Liver (tissue), 9 donors: Measurements from ENCODE around the gene ARHGAP12. TPM values are rescaled to one million over a fixed set of nuclear protein-coding genes. Genes with fewer than 3 reads are reported as not detected.

Experiments used
- DNase-seq: peaks from one replicate; pipeline ENCODE4 v3.0.0-alpha.2; 2017; ENCODE audit warnings: low spot score
- H3K27ac ChIP-seq, 2 donors: one replicate each; pipeline ENCODE4 v1.7.0; 2013; ENCODE audit warnings: inconsistent platforms in 2 of 2, low read length in 2 of 2, control low read depth in 1 of 2, low read depth in 1 of 2, mild to moderate bottlenecking in 1 of 2
- H3K27me3 ChIP-seq, 4 donors: one replicate each; pipeline versions ENCODE4 v1.6.1 to v1.7.0; 2013; ENCODE audit warnings: low read length in 3 of 4, inconsistent platforms in 1 of 4, mild to moderate bottlenecking in 1 of 4, moderate library complexity in 1 of 4; ENCODE audit not compliant: control insufficient read depth in 4 of 4, insufficient read depth in 4 of 4
- H3K36me3 ChIP-seq, 4 donors: one replicate each; pipeline versions ENCODE4 v1.6.1 to v1.7.0; 2013; ENCODE audit warnings: low read length in 3 of 4, mild to moderate bottlenecking in 3 of 4, low read depth in 1 of 4, moderate library complexity in 1 of 4; ENCODE audit not compliant: control insufficient read depth in 4 of 4, insufficient read depth in 3 of 4
- H3K4me1 ChIP-seq, 4 donors: one replicate each; pipeline versions ENCODE4 v1.6.1 to v1.7.0; 2013; ENCODE audit warnings: low read length in 3 of 4, mild to moderate bottlenecking in 3 of 4, moderate library complexity in 1 of 4; ENCODE audit not compliant: control insufficient read depth in 4 of 4, insufficient read depth in 4 of 4
- H3K4me3 ChIP-seq, 3 donors: one replicate each; pipeline versions ENCODE4 v1.6.1 to v1.7.0; 2013; ENCODE audit warnings: low read length in 3 of 3, control low read depth in 1 of 3, low read depth in 1 of 3, mild to moderate bottlenecking in 1 of 3
- H3K9ac ChIP-seq, 2 donors: one replicate each; pipeline ENCODE4 v1.7.0; 2013; ENCODE audit warnings: low read length in 2 of 2, mild to moderate bottlenecking in 2 of 2, moderate library complexity in 2 of 2, control low read depth in 1 of 2, low read depth in 1 of 2
- H3K9me3 ChIP-seq, 4 donors: one replicate each; pipeline versions ENCODE4 v1.6.1 to v1.7.0; 2013; ENCODE audit warnings: low read length in 3 of 4; ENCODE audit not compliant: control insufficient read depth in 4 of 4
- ATF3 ChIP-seq: IDR thresholded peaks from 2 replicates; pipeline ENCODE4 v1.6.1; 2016; ENCODE audit warnings: antibody characterized with exemption
- EGR1 ChIP-seq, 2 donors: IDR thresholded peaks; 2 replicates each; pipeline ENCODE4 v1.6.1; 2016 to 2018; ENCODE audit warnings: antibody characterized with exemption in 2 of 2, low read depth in 2 of 2
- FOXA1 ChIP-seq: IDR thresholded peaks from 2 replicates; pipeline ENCODE4 v1.6.1; 2016; ENCODE audit warnings: antibody characterized with exemption
- FOXA2 ChIP-seq: IDR thresholded peaks from 2 replicates; pipeline ENCODE4 v1.6.1; 2016; ENCODE audit warnings: antibody characterized with exemption
- GABPA ChIP-seq, 2 donors: IDR thresholded peaks in 1 of 2; conservative IDR thresholded peaks in 1 of 2; 2 replicates each; pipeline ENCODE4 v1.6.1; 2016; ENCODE audit warnings: antibody characterized with exemption in 2 of 2, mild to moderate bottlenecking in 1 of 2, moderate library complexity in 1 of 2
- HNF4A ChIP-seq, 2 donors: conservative IDR thresholded peaks; 2 replicates each; pipeline ENCODE4 v1.6.1; 2016; ENCODE audit warnings: antibody characterized with exemption in 2 of 2, mild to moderate bottlenecking in 2 of 2
- HNF4G ChIP-seq: IDR thresholded peaks from 2 replicates; pipeline ENCODE4 v1.6.1; 2016; ENCODE audit warnings: antibody characterized with exemption
- JUND ChIP-seq, 2 donors: IDR thresholded peaks; 2 replicates each; pipeline ENCODE4 v1.6.1; 2016; ENCODE audit warnings: antibody characterized with exemption in 2 of 2
- MAX ChIP-seq: IDR thresholded peaks from 2 replicates; pipeline ENCODE4 v1.6.1; 2016; ENCODE audit warnings: antibody characterized with exemption
- RAD21 ChIP-seq, 2 donors: IDR thresholded peaks; 2 replicates each; pipeline ENCODE4 v1.6.1; 2016; ENCODE audit warnings: antibody characterized with exemption in 2 of 2, mild to moderate bottlenecking in 2 of 2
- RXRA ChIP-seq, 2 donors: IDR thresholded peaks; 2 replicates each; pipeline ENCODE4 v1.6.1; 2017 to 2018; ENCODE audit warnings: antibody characterized with exemption in 2 of 2, mild to moderate bottlenecking in 1 of 2
- SP1 ChIP-seq: IDR thresholded peaks from 2 replicates; pipeline ENCODE4 v1.6.1; 2018; ENCODE audit warnings: antibody characterized with exemption, mild to moderate bottlenecking
- TAF1 ChIP-seq: conservative IDR thresholded peaks from 2 replicates; pipeline ENCODE4 v1.6.1; 2016; ENCODE audit warnings: antibody characterized with exemption, mild to moderate bottlenecking
- YY1 ChIP-seq: IDR thresholded peaks from 2 replicates; pipeline ENCODE4 v1.6.1; 2016; ENCODE audit warnings: antibody characterized with exemption, mild to moderate bottlenecking
- ZBTB33 ChIP-seq: IDR thresholded peaks from 2 replicates; pipeline ENCODE4 v1.6.1; 2016; ENCODE audit warnings: antibody characterized with exemption
- WGBS: extraction: QIAGEN DNeasy Blood & Tissue Kit; methylation state at CpG from one replicate; pipeline ENCODE4 v1.1.7; 2013; 5-methylcytosine and 5-hydroxymethylcytosine counted together
- polyA plus RNA-seq, 2 donors: library from polyadenylated mRNA; stranded (reverse) in 1 of 2; unstranded in 1 of 2; fragments of 200-250 nt in 1 of 2; fragments of >200 nt in 1 of 2; fragmentation: Nextera tagmentation in 1 of 2; extraction: Ambion mirVana in 1 of 2; gene quantifications; one replicate each; pipeline versions ENCODE4 v1.2.1 to v1.2.3, GENCODE V29; 2013 to 2015
- total RNA-seq, 2 donors: library from RNA; depleted of rRNA; stranded (reverse); fragments of >200 nt; gene quantifications; one replicate each; pipeline ENCODE4 v1.2.3, GENCODE V29; 2014
- TF ChIP-seq, protein P1 (sequence below): IDR thresholded peaks from 2 replicates; pipeline ENCODE4 v1.6.1; 2016; ENCODE audit warnings: antibody characterized with exemption, mild to moderate bottlenecking
- TF ChIP-seq, protein P2 (sequence below): fragments of 150-350 bp; IDR thresholded peaks from 2 replicates; pipeline ENCODE4 v1.5.1; 2017; ENCODE audit warnings: improper control_type of control experiment, low read depth, low read length; ENCODE audit not compliant: missing input control
- donor health status: healthy.
- donor health status: healthy.
- donor health status: healthy.
- donor health status: healthy.
- donor health status: healthy.

ARHGAP12 gene
- total and polyA plus RNA-seq, 4 donors = 7.0 to 29.1 (median 12.3) TPM

DNA sequence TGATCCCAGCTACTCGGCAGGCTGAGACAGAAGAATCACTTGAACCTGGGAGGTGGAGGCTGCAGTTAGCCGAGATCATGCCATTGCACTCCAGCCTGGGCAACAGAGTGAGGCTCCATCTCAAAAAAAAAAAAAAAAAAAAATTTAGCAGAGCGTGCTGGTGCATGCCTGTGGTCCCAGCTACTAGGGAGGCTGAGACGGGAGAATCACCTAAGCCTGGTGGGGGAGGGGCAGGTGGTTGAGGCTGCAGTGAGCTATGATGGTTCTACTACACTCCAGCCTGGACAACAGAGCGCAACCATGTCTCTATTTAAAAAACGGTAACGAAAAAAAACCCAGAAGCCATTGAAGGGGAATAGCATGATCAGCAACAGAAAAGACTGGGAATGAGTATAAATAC lies 89.9 kb downstream of the ARHGAP12 start:
- H3K9me3 ChIP-seq = no peaks in the 10 kb centered on the region
- WGBS = 95% methylated on average over 7 of the region's 7 CpGs

More for the DNA sequence above, 89.9 kb downstream of the ARHGAP12 start:
- no peak overlapping the region for H3K9ac ChIP-seq
- H3K4me1 ChIP-seq = peaks cover 0 to 2% (median 0%) of the 10 kb centered on the region in 4 donors
- no peak for DNase-seq
- H3K27me3 ChIP-seq = no peaks in the 10 kb centered on the region
- no peak overlapping the region for H3K4me3 ChIP-seq
- no peak for TF ChIP-seq SP1
- TF ChIP-seq RXRA (IDR thresholded peaks at IDR 0.05) = no peak
- TF ChIP-seq RAD21 (IDR thresholded peaks at IDR 0.05) = no peak
- TF ChIP-seq ZBTB33 = no peak
- TF ChIP-seq HNF4A (conservative IDR thresholded peaks at IDR 0.05) = no peak
- TF ChIP-seq, protein P1, sequence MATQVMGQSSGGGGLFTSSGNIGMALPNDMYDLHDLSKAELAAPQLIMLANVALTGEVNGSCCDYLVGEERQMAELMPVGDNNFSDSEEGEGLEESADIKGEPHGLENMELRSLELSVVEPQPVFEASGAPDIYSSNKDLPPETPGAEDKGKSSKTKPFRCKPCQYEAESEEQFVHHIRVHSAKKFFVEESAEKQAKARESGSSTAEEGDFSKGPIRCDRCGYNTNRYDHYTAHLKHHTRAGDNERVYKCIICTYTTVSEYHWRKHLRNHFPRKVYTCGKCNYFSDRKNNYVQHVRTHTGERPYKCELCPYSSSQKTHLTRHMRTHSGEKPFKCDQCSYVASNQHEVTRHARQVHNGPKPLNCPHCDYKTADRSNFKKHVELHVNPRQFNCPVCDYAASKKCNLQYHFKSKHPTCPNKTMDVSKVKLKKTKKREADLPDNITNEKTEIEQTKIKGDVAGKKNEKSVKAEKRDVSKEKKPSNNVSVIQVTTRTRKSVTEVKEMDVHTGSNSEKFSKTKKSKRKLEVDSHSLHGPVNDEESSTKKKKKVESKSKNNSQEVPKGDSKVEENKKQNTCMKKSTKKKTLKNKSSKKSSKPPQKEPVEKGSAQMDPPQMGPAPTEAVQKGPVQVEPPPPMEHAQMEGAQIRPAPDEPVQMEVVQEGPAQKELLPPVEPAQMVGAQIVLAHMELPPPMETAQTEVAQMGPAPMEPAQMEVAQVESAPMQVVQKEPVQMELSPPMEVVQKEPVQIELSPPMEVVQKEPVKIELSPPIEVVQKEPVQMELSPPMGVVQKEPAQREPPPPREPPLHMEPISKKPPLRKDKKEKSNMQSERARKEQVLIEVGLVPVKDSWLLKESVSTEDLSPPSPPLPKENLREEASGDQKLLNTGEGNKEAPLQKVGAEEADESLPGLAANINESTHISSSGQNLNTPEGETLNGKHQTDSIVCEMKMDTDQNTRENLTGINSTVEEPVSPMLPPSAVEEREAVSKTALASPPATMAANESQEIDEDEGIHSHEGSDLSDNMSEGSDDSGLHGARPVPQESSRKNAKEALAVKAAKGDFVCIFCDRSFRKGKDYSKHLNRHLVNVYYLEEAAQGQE = no peak
- no peak for TF ChIP-seq TAF1
- TF ChIP-seq MAX = no peak
- TF ChIP-seq, protein P2, sequence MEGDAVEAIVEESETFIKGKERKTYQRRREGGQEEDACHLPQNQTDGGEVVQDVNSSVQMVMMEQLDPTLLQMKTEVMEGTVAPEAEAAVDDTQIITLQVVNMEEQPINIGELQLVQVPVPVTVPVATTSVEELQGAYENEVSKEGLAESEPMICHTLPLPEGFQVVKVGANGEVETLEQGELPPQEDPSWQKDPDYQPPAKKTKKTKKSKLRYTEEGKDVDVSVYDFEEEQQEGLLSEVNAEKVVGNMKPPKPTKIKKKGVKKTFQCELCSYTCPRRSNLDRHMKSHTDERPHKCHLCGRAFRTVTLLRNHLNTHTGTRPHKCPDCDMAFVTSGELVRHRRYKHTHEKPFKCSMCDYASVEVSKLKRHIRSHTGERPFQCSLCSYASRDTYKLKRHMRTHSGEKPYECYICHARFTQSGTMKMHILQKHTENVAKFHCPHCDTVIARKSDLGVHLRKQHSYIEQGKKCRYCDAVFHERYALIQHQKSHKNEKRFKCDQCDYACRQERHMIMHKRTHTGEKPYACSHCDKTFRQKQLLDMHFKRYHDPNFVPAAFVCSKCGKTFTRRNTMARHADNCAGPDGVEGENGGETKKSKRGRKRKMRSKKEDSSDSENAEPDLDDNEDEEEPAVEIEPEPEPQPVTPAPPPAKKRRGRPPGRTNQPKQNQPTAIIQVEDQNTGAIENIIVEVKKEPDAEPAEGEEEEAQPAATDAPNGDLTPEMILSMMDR = no peak
- TF ChIP-seq FOXA1 = no peak
- no peak for TF ChIP-seq YY1
- TF ChIP-seq FOXA2 = no peak
- TF ChIP-seq JUND (IDR thresholded peaks at IDR 0.05) = no peak
- TF ChIP-seq EGR1 (IDR thresholded peaks at IDR 0.05; ENCODE audit: low read depth in 2 of 2) = no peak
- no peak for TF ChIP-seq ATF3
- no peak for TF ChIP-seq GABPA (IDR thresholded peaks at IDR 0.05 in 1 of 2, conservative IDR thresholded peaks at IDR 0.05 in 1 of 2)
- no peak for TF ChIP-seq HNF4G
- H3K36me3 ChIP-seq = peaks cover 0 to 3% (median 0%) of the 10 kb centered on the region in 4 donors
- no peak overlapping the region for H3K27ac ChIP-seq
